ENCODE results near the gene DNAJC5G.

DNAJC5G gene

GRCh38 chr2:27275211-27276150 lies at the start of gene DNAJC5G:
Gene DNAJC5G, plus strand, starts transcription at chr2:27275433. Its CDS starts 1,296 bp downstream, at chr2:27276729.
- no peak for DNase-seq

GRCh38 chr2:27225526-27225925 lies 49.7 kb upstream of the DNAJC5G start:
- DNase-seq, result no peak

GRCh38 chr2:27227501-27227900 lies 47.7 kb upstream of the DNAJC5G start:
- DNase-seq, result no peak

- DNase-seq, result no peak
Measured at GRCh38 chr2:27231921-27232320, 43.3 kb upstream of the DNAJC5G start.

GRCh38 chr2:27233341-27233740 lies 41.9 kb upstream of the DNAJC5G start:
- DNase-seq, result no peak

- no peak for DNase-seq
Measured at GRCh38 chr2:27236136-27236535, 39.1 kb upstream of the DNAJC5G start.

GRCh38 chr2:27236626-27237025 lies 38.6 kb upstream of the DNAJC5G start:
- DNase-seq, result no peak

GRCh38 chr2:27237341-27237945 lies 37.8 kb upstream of the DNAJC5G start:
- no peak for DNase-seq

GRCh38 chr2:27238976-27239375 lies 36.3 kb upstream of the DNAJC5G start:
- no peak for DNase-seq

GRCh38 chr2:27240406-27240805 lies 34.8 kb upstream of the DNAJC5G start:
- DNase-seq, result no peak

GRCh38 chr2:27241761-27242613 lies 33.2 kb upstream of the DNAJC5G start:
- DNase-seq, result no peak

GRCh38 chr2:27242614-27242951 lies 32.6 kb upstream of the DNAJC5G start:
- no peak for DNase-seq

- DNase-seq, result no peak
Measured at GRCh38 chr2:27243391-27244130, 31.7 kb upstream of the DNAJC5G start.

GRCh38 chr2:27245116-27245515 lies 30.1 kb upstream of the DNAJC5G start:
- DNase-seq, result no peak

- no peak for DNase-seq
Measured at GRCh38 chr2:27245626-27246025, 29.6 kb upstream of the DNAJC5G start.

- DNase-seq, result no peak
Measured at GRCh38 chr2:27247893-27248292, 27.3 kb upstream of the DNAJC5G start.

GRCh38 chr2:27249159-27249890 lies 25.9 kb upstream of the DNAJC5G start:
- DNase-seq, result no peak

- DNase-seq, result no peak
Measured at GRCh38 chr2:27249891-27250651, 25.2 kb upstream of the DNAJC5G start.

- DNase-seq, result no peak
Measured at GRCh38 chr2:27250652-27251379, 24.4 kb upstream of the DNAJC5G start.

- no peak for DNase-seq
Measured at GRCh38 chr2:27251766-27252165, 23.5 kb upstream of the DNAJC5G start.

All from activated T-cell treated with anti-CD3 and anti-CD28 coated beads for 4 hours (primary cell).